HG03460 (cell line): ENCODE data around the gene B4GALNT3.

Experiments
- ATAC-seq: cut with Tn5 transposase; IDR thresholded peaks from one replicate; pipeline ENCODE4 v1.9.1; 2021; ENCODE audit not compliant: unreplicated experiment

B4GALNT3 gene

DNA sequence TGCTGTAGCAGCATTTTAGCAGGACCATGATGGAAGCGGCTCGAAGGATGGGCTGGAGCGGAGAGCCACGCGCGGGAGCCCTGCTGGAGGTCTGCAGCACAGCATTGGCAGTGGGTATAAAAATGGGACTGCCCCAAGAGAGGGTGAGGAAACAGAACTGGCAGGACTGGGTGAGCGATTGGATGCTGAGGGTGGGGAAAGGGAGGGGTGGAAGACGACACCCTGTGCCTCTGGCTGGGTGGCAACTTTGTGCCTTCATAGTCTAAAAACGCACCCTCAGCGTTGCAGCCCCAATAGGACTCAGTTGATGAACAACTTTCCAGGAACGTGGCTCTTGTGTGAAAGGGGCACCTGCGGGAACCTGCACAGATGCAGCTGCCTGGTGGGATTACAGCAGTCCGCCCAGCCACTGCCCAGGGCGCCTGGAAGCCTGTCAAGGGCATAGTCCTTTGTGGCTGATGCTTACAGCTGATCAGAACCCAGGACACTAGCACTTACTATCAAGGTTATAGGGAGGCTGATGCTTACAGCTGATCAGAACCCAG is 130.5 kb downstream of the B4GALNT3 start:
- ATAC-seq: no peak

DNA sequence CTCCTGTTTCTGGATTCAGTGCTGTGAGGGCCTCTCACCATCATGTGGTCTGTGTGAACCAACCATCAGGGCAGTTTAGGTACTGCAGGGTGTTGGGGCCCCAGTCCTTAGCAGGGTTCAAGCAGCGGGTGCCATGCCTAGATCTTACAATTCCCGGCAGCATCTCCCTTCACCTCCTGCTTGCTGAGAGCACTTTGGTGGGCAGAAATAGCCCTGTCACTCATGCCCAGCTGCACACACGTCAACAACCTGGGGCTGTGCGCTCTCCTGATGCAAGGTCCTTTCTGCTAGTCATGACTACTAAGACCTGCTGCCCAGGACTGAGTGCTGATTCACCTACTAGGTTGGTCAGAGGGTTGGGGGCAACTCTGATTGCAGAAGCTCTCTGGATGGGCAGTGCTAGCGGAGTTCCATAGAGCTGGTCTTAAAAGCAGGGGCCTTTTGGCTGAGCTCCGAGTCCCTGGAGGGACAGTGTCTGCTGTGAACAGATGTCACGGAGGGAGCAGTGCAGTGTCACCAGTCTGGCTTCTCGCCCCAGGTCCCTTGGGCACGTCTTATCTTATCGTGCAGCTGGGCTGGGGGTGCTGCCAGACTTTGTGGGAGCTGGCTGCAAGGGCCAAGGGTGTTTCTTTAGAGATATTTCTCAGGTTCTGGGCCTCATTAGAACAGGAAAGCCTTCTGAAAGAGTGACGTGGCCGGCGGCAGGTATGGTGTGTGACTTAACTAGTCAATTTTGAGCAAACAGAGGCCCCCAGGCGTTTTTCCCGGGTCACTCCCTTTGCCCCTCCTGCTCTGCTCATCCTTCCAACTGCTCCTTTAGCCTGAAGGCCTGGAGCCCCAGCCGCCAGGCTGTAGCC is 131.7 kb downstream of the B4GALNT3 start:
- no peak for ATAC-seq

DNA sequence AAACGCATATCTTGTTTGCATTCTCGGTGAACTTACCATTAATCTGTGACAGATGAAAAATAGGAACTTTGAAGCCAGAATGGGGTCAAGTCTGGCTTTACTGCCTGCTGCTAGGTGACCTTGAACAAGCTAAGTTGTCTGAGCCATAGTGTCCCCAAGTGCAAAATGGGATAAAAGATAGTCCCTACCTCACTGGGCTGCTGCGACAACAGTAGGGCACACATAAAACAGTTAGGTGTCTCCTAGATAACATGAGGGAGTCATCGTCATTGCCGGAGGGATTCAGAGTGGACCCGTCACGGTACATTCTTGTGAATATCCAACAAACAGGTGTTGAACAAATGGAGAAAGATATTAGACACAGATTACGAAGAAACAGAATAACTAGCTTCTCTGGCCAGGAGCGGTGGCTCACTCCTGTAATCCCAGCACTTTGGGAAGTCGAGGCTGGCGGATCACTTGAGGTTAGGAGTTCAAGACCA is 132.3 kb downstream of the B4GALNT3 start:
- no peak for ATAC-seq

DNA sequence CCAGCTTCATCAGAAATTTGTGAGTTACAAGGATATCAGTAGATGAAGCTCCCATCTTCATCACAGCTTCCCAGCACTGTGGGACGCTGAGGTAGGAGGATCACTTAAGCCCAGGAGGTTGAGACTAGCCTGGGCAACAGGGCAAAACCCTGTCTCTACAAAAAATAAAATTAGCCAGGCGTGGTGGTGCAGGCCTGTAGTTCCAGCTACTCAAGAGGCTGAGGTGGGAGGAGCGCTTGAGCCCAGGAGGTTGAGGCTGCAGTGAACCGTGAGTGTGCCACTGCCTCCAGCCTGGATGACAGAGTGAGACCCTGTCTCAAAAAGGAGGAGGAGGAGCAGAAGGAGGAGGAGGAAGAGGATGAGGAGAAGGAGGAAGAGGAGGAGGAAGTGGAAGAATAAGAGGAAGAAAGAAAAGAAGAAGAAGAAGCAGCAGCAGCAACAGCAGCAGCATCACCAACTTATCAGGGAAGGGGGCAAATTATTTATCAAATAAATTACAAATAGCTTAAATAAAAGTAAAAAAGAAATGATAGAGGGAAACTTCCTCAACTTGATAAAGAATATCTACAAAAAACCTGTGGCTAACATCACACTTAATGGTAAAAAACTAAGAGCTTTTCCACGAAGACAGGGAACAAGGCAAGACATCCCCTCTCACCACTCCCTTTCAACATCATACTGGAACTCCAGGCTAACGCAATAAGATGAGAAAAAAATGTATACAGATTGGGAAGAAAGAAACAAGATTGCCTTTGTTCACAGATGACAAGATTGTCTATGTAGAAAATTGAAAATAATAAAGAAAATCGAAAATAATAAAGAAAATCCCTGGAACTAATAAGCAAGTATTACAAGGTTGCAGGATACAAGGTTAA is 133.9 kb downstream of the B4GALNT3 start:
- no peak for ATAC-seq

DNA sequence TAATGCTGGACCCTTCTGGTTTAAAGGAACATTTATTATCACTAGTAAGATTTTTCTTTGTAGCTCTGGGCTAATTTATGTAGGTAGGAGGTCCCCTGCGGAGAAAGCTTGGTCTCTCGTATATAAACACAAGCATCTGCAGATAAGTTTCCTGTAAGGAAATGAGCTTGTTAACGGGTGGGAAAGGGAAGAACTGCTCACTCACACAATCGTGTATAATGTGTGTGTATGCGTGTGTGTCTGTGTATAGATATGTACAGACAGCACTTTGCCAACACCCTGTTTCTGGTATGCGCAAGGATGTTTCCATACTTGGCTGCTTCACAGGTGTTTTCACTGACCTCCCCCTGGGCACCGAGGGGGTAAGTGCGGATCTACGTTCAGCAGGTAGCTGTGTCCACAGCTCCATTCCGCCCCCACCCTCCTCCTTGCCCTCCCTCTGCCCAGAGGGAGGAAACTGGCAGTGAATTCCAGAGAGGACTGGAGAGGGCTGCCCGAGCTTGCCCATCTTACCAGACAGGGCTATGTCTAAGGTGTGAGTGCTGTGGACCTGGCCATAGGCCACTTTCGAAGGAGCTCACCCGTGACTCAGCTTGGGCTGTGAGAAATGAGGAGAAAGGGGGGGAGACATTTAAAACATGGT is 138.3 kb downstream of the B4GALNT3 start:
- ATAC-seq: no peak

DNA sequence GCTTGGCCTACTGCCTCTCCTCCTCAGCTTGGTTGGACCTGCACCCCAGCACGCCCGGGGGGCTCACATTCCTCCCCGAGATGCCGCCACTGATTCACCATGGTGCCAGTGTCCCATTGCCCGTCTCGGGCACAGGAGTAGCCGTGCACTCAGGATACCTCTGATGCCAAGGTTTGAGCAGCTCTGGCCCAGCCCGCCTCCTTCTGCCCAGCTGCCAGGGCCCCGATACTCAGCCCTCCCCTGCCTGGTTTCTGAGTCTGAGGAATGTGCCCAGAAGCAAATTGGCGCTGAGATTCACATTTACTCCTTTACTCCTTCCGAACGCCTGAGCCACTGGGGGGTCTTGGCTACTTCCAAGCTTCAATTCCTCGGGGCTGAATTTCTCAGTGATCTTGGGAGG is 140.0 kb downstream of the B4GALNT3 start:
- ATAC-seq: no peak

DNA sequence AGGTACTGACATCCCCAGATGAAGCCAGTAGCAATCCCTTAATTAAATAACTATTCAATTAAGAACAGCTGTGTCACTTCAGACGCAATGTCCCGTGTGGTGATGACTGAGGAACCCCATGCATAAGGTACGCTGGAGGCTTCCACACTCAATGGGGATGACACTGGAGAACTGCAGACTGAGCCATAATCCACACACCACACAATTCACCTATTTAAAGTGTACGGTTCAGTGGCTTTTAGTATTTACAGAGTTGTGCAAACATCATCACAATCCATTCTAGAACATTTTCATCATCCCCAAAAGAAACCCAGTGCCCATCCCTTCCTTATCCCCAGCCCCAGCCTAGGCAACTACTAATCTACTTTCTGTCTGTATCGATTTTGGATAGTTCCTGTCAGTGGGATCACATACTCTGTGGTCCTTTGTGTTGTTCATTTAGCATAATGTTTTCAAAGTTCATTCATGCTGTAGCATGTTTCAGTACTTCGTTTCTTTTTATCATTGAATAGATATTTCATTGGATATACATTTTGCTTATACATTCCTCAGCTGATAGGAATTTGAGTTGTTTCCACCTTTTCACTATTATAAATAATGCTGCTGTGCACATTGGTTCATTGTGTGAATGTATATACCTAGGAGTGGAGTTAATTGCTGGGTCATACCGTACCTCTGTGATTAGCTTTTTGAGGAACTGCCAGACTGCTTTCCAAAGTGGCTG is 142.4 kb downstream of the B4GALNT3 start:
- no peak for ATAC-seq

DNA sequence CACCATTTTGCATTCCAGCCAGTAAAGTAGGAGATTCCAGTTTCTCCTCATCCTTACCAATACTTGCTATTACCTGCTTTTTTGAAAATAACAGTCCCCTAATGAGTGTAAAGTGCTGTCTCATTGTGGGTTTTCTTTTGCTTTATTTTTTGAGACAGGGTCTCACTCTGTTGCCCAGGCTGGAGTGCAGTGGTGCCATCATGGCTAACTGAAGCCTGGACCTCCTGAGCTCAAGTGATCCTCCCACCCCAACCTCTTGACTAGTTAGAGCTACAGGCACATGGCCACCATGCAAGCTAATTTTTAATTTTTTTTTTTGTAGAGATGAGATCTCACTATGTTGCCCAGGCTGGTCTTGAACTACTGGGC is 142.9 kb downstream of the B4GALNT3 start:
- ATAC-seq: no peak

DNA sequence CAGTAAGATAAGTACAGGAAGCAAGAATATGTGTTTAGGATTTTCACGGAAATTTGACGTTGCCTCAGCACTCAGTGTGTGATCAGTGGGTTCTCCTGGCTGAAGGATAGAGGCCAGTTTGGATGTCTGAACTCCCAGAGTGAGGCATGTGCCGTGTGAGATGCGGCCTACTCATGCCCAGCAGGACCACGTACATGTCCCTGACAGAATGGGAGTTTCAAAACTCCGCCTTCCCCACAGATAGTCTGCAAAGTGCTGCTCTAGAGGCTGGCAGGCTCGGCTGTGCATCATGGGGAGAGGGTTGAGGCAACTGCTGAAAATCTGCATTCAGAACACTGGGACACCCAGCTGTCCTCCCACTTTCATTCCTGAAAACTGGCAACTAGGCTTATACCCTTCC is 145.2 kb downstream of the B4GALNT3 start:
- no peak for ATAC-seq

DNA sequence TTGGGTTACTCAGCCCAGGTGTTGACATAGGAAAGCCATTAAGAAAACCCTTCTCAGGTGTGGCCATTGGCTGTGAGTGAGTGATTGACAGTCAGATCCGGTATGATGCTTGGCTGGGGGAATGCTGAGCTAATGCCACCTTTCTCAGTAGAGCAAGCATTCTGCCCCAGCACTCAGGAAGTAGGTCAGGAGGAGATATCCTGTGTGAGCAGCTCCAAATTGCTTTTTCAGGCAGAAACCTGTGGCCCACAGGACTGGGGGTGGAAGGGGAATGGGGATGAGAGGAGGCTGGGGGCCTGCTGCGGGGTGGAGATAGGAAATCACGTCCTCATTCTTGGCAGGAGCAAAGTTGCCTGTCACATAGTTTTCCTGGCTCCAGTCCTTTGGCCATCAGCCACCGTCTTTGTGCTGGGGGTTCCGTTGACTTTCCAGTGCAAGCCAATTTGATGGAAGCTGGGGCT is 147.8 kb downstream of the B4GALNT3 start:
- no peak for ATAC-seq

DNA sequence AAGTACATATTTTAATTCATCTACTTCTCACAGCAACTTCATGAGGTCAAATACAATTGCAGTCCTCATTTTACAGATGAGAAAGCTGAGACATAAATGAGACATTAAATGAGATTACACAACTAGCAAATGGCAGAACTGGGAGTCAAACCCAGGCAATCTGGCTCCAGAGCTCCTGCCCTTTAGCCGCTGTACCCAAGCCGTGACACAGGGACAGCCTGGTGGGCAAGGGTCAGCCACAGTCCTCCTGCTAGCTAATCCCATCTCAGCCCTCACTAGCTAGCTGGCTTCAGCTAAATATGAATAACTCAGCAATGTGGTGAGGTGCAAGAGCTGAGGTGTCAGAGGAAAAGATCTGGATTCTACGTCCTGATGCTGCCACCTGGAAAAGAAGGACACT is 148.7 kb downstream of the B4GALNT3 start:
- no peak for ATAC-seq

DNA sequence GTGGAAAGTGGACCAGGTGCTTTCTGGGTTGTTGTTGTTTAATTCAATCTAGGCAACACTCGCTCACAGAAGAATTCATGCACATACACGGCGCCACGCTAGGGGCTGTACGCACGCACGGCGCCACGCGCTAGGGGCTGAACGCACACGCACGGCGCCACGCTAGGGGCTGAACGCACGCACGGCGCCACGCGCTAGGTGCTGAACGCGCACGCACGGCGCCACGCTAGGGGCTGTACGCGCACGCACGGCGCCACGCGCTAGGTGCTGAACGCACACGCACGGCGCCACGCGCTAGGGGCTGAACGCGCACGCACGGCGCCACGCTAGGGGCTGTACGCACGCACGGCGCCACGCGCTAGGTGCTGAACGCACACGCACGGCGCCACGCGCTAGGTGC is 149.2 kb downstream of the B4GALNT3 start:
- ATAC-seq: no peak

DNA sequence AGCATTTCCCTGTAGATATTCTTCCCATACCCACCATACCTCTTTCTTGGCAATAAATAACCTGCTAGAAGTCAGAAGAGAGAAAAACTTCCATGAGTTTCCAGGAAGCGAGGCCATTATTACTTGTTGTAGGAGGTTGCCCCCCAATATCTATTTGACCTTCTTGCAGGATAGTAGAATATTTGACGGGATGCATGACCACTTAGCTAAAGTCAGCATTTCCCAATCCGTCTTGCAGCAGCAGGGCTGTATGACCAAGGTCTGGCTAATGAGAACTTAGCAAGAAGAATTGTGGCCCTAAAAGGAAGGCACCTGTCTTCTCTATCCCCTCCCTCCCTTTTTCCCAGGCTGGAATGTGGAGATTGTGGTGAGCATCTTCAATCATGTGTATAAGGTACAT is 152.0 kb downstream of the B4GALNT3 start:
- ATAC-seq: no peak

DNA sequence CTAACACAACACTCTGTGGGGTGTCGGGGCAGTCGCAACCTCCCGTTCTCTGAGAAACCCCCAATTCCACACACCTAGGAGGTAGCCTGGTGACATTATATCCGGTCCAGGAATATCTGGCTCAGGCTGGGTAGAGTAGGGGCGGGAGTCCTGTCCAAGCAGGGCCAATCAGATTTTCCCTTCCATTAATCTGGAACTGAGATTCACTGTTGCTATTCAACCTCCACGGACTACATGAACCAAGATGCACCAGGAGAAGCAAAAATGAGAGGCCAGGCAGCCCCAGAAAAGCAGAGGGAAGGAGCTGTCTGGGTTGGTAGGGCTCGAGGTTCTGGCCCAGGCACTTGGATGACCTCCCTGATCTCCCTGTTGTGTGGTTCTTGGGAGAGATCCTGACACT is 152.6 kb downstream of the B4GALNT3 start:
- ATAC-seq: no peak

DNA sequence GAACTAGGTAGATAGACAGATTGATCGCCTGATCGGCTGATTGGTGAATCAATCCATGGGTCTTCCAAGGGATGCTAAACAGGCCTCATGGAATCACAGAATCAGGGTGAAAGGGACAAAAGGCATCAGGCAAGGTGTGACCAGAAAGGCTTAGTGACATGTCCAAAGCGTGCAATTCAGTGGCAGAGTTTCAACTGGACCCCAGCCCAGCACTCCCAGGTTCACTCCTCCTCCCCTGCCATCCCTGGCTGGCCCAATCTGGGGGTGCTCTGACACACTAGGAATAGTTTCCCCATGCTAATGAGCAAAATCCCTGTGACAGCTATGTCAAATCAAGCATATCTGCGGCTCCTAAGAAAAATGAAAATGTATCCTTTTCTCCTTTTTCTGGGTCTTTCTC is 153.1 kb downstream of the B4GALNT3 start:
- ATAC-seq: no peak
